ENCODE data around the gene BCAS1. TPM values are rescaled to one million over a fixed set of nuclear protein-coding genes. Genes with fewer than 3 reads are reported as not detected.

BCAS1 gene
- total RNA-seq, 2 experiments from 2014 or later = 0.16 to 0.19 TPM

- Histone ChIP-seq H4K20me1 (ENCODE audit: insufficient read depth, low read length) (no peaks in the 10 kb centered on the region), H3K9me2 (ENCODE audit: insufficient read depth, low read length) (no peaks in the 10 kb centered on the region), H3K4me2 (ENCODE audit: low read length) (no peak overlapping the region), H3K36me3 (ENCODE audit: insufficient read depth, low read length) (no peaks in the 10 kb centered on the region), H3K4me3 (ENCODE audit: low read depth, low read length, poor library complexity, severe bottlenecking) (no peak overlapping the region), H3K4me1 (ENCODE audit: insufficient read depth, low read length, poor library complexity, severe bottlenecking) (no peaks in the 10 kb centered on the region), H2AFZ (ENCODE audit: low read length) (no peak overlapping the region), H3K27ac (ENCODE audit: low read depth, low read length, poor library complexity, severe bottlenecking) (no peak overlapping the region), H3K9me3 (ENCODE audit: low read length) (no peaks in the 10 kb centered on the region; the same call in 1 of the 2 replicates), H3K79me2 (ENCODE audit: insufficient read depth, low read depth, low read length) (no peaks in the 10 kb centered on the region)
- BruUV-seq (replicated peaks) = no TSS peak
- ChIA-PET CTCF (ENCODE audit: unreplicated experiment) (no interaction called here), POLR2A (no interaction called here)
- no peak for TF ChIP-seq EZH2phosphoT487 (IDR thresholded peaks at IDR 0.05; ENCODE audit: borderline replicate concordance, low read depth, low read length)
- no peak for TF ChIP-seq CTCF (conservative IDR thresholded peaks at IDR 0.05; ENCODE audit: low read length)
- DNase-seq (ENCODE audit: low spot score) = no peak
- intact Hi-C loops (cut with micrococcal nuclease; ENCODE audit: unreplicated experiment) = no loop called here
Measured at GRCh38 chr20:54000914-54001313, 69.5 kb downstream of the BCAS1 start.

GRCh38 chr20:54000262-54000661 is 70.1 kb downstream of the BCAS1 start:
- no TSS peak for BruUV-seq (replicated peaks)
- Histone ChIP-seq H2AFZ (ENCODE audit: low read length) (no peak overlapping the region), H3K4me3 (ENCODE audit: low read depth, low read length, poor library complexity, severe bottlenecking) (no peak overlapping the region), H3K27ac (ENCODE audit: low read depth, low read length, poor library complexity, severe bottlenecking) (no peak overlapping the region), H4K20me1 (ENCODE audit: insufficient read depth, low read length) (no peaks in the 10 kb centered on the region), H3K79me2 (ENCODE audit: insufficient read depth, low read depth, low read length) (no peaks in the 10 kb centered on the region), H3K4me2 (ENCODE audit: low read length) (no peak overlapping the region), H3K9me2 (ENCODE audit: insufficient read depth, low read length) (no peaks in the 10 kb centered on the region), H3K36me3 (ENCODE audit: insufficient read depth, low read length) (no peaks in the 10 kb centered on the region), H3K4me1 (ENCODE audit: insufficient read depth, low read length, poor library complexity, severe bottlenecking) (no peaks in the 10 kb centered on the region), H3K9me3 (ENCODE audit: low read length) (no peaks in the 10 kb centered on the region; the same call in 1 of the 2 replicates)
- DNase-seq (ENCODE audit: low spot score) = no peak
- TF ChIP-seq CTCF (conservative IDR thresholded peaks at IDR 0.05; ENCODE audit: low read length) = no peak
- no peak for TF ChIP-seq EZH2phosphoT487 (IDR thresholded peaks at IDR 0.05; ENCODE audit: borderline replicate concordance, low read depth, low read length)
- ChIA-PET CTCF (ENCODE audit: unreplicated experiment) (no interaction called here), POLR2A (no interaction called here)
- intact Hi-C loops (cut with micrococcal nuclease; ENCODE audit: unreplicated experiment) = no loop called here

GRCh38 chr20:53999077-53999476 is 71.3 kb downstream of the BCAS1 start:
- H2AFZ ChIP-seq (ENCODE audit: low read length) = no peak overlapping the region
- CTCF ChIA-PET (ENCODE audit: unreplicated experiment) = no interaction called here
- DNase-seq (ENCODE audit: low spot score) = no peak
- no peaks in the 10 kb centered on the region for H3K79me2 ChIP-seq (ENCODE audit: insufficient read depth, low read depth, low read length)
- BruUV-seq (replicated peaks) = no TSS peak
- no peaks in the 10 kb centered on the region for H3K4me1 ChIP-seq (ENCODE audit: insufficient read depth, low read length, poor library complexity, severe bottlenecking)
- intact Hi-C loops (cut with micrococcal nuclease; ENCODE audit: unreplicated experiment) = no loop called here
- no peaks in the 10 kb centered on the region for H4K20me1 ChIP-seq (ENCODE audit: insufficient read depth, low read length)
- no peaks in the 10 kb centered on the region; the same call in 1 of the 2 replicates for H3K9me3 ChIP-seq (ENCODE audit: low read length)
- no peak overlapping the region for H3K27ac ChIP-seq (ENCODE audit: low read depth, low read length, poor library complexity, severe bottlenecking)
- TF ChIP-seq CTCF (conservative IDR thresholded peaks at IDR 0.05; ENCODE audit: low read length) (no peak), EZH2phosphoT487 (IDR thresholded peaks at IDR 0.05; ENCODE audit: borderline replicate concordance, low read depth, low read length) (no peak)
- no peaks in the 10 kb centered on the region for H3K9me2 ChIP-seq (ENCODE audit: insufficient read depth, low read length)
- no peaks in the 10 kb centered on the region for H3K36me3 ChIP-seq (ENCODE audit: insufficient read depth, low read length)
- no peak overlapping the region for H3K4me3 ChIP-seq (ENCODE audit: low read depth, low read length, poor library complexity, severe bottlenecking)
- POLR2A ChIA-PET = no interaction called here
- no peak overlapping the region for H3K4me2 ChIP-seq (ENCODE audit: low read length)
